ENCODE results near the gene CCDC78. TPM values are rescaled to one million over a fixed set of nuclear protein-coding genes. Genes with fewer than 3 reads are reported as not detected.
"Not testable (repeated sequence)": the region's sequence is repeated elsewhere in the genome, so short reads cannot be mapped to it uniquely, and the experiment has no call there.

Gene CCDC78
- polyA plus RNA-seq, 6 donors from 2014 or later, result 0.41 to 0.95 TPM; not detected in 4

DNA sequence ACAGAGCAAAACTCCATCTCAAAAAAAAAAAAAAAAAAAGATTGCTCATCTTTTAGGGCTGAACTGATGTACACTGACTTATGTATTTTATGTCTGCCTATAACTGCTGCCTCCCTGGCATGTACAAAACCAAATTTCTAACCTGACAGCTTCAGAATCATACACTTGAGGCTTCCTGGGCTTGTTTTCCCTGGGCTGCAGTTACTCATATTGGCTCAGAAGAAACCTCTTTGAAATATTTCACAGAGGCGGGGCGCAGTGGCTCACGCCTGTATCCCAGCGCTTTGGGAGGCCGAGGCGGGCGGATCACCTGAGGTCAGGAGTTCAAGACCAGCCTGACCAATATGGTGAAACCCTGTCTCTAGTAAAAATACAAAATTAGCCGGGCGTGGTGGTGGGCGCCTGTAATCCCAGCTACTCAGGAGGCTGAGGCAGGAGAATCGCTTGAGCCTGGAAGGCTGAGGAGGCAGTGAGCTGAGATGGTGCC, 27.9 kb upstream of the CCDC78 start:
- peaks cover 6 to 18% (median 8%) of the 10 kb centered on the region in 3 donors for H3K27me3 Mint-ChIP-seq
- not testable (repeated sequence) for H3K36me3 Mint-ChIP-seq; ATAC-seq (ENCODE audit: low read depth in 2 of 2); H3K4me1 Mint-ChIP-seq; H3K27ac Mint-ChIP-seq; DNase-seq; H3K4me3 Mint-ChIP-seq; H3K9me3 Mint-ChIP-seq

DNA sequence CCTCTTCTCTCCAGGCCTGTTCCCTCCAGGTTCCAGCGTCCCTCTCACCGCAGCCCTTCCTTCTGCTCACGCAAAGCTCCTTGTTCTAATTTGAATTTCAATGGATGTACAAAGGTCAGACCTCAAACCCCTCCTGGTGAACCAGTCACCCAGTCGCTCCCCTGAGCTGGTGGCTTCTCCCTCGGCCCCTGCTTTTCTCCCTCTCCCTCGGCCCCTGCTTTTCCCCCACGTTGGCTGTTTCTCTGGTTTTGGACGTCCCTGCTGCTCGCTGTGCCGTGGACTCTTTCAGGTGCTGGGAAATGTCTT, 25.7 kb upstream of the CCDC78 start:
- Mint-ChIP-seq H3K27ac (no peak overlapping the region), H3K4me3 (no peak overlapping the region), H3K36me3 (no peaks in the 10 kb centered on the region), H3K4me1 (peaks cover 0 to 4% (median 3%) of the 10 kb centered on the region in 3 donors), H3K27me3 (peaks cover 0 to 12% (median 0%) of the 10 kb centered on the region in 3 donors), H3K9me3 (peaks cover 0 to 3% (median 0%) of the 10 kb centered on the region in 7 donors)
- ATAC-seq (ENCODE audit: low read depth in 2 of 2) (no peak), DNase-seq (no peak)

DNA sequence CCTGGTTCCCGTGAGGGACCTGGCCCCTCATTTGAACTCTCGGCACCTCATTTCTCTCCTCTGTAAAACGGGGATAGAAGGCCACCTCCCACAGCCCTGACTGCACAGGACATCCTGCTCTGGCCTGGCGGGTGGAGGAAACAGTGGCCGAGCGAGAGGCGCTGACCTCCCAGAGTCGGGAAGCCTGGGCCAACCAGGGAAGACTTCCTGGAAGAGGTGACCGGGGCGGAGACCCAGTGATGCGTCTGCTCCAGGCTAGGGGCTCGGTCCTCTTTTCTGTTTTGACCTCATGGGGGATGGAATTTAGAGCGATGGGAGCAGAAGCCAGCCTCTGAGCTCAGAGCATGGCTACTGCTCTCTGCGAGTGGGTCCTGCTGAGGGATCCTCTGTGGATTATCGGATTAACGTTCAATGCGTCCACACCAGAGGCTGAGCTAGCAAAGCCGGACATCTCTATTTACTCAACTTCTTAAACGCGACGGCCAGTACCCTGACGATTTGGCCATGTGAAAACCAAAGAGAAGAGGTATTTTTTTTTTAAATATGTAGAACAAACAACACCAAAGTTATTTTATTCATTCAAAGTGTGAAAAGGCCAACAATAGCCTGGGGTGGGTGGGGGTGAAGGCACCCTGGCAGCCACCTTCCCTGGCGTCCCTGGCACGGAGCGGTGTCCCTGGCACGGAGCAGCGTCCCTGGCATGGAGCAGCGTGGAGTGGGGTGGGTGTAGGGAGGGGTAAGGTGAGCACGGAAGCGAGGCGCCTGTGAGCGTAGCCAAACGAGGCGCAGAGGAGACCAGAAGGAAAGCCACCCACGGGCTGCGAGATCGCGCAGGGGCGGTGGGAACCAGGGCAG, 25.1 kb upstream of the CCDC78 start:
- H3K27ac Mint-ChIP-seq, result peak overlapping the region in 1 of 6 donors; percentile 85

DNA sequence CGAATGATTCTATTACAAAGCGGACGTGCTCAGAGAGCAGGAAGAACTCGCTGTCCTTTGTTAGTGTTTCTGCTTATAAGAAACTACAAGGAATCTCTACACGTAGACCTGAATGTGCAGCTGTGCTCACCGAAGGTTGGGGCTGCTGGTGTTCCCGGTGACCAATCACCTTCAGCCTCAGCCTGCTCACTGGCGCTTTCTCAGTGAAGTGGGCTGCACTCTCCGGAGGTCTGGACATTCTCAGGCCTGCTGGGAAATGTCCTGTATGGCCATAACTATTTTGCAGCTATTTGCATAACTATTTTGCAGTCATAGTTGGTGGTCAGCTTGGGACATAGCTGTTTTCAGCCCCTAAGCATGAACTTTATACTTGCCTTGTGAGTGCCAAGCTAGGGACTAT, 24.2 kb upstream of the CCDC78 start:
- no peaks in the 10 kb centered on the region for H3K9me3 Mint-ChIP-seq
- H3K4me1 Mint-ChIP-seq, result peaks cover 0 to 4% (median 0%) of the 10 kb centered on the region in 3 donors
- no peak overlapping the region for H3K4me3 Mint-ChIP-seq
- no peaks in the 10 kb centered on the region for H3K36me3 Mint-ChIP-seq
- no peak overlapping the region for H3K27ac Mint-ChIP-seq
- DNase-seq (no peak), ATAC-seq (ENCODE audit: low read depth in 2 of 2) (no peak)
- peaks cover 0 to 4% (median 0%) of the 10 kb centered on the region in 3 donors for H3K27me3 Mint-ChIP-seq

More for the DNA sequence above, 25.1 kb upstream of the CCDC78 start:
- Mint-ChIP-seq H3K9me3 (peaks cover 0 to 1% (median 0%) of the 10 kb centered on the region in 7 donors), H3K4me3 (no peak overlapping the region), H3K27me3 (peaks cover 0 to 7% (median 0%) of the 10 kb centered on the region in 3 donors), H3K36me3 (no peaks in the 10 kb centered on the region), H3K4me1 (peaks cover 0 to 4% (median 3%) of the 10 kb centered on the region in 3 donors)
- no peak for DNase-seq
- ATAC-seq (ENCODE audit: low read depth in 2 of 2), result no peak

DNA sequence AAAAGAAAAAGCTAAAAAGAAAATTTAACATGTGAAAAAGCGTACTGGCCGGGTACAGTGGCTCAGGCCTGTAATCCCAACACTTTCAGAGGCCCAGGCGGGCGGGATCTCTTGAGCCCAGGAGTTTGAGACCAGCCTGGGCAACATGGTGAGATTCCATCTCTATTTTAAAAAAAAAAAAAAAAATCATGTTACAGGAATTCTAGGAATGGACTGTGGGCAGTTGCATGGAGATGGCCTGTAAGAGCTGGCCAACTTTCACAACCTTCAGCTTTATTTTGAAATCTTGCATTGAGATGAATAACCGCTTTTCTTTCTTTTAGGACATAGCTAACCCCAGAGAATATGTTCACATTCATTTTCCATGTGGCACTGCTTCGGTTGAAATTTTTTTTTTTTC, 22.8 kb upstream of the CCDC78 start:
- H3K27me3 Mint-ChIP-seq, result peaks cover 0 to 4% (median 0%) of the 10 kb centered on the region in 3 donors
- no peak for DNase-seq
- no peaks in the 10 kb centered on the region for H3K36me3 Mint-ChIP-seq
- no peaks in the 10 kb centered on the region for H3K4me1 Mint-ChIP-seq
- H3K4me3 Mint-ChIP-seq, result no peak overlapping the region
- H3K27ac Mint-ChIP-seq, result no peak overlapping the region
- no peaks in the 10 kb centered on the region for H3K9me3 Mint-ChIP-seq
- no peak for ATAC-seq (ENCODE audit: low read depth in 2 of 2)

DNA sequence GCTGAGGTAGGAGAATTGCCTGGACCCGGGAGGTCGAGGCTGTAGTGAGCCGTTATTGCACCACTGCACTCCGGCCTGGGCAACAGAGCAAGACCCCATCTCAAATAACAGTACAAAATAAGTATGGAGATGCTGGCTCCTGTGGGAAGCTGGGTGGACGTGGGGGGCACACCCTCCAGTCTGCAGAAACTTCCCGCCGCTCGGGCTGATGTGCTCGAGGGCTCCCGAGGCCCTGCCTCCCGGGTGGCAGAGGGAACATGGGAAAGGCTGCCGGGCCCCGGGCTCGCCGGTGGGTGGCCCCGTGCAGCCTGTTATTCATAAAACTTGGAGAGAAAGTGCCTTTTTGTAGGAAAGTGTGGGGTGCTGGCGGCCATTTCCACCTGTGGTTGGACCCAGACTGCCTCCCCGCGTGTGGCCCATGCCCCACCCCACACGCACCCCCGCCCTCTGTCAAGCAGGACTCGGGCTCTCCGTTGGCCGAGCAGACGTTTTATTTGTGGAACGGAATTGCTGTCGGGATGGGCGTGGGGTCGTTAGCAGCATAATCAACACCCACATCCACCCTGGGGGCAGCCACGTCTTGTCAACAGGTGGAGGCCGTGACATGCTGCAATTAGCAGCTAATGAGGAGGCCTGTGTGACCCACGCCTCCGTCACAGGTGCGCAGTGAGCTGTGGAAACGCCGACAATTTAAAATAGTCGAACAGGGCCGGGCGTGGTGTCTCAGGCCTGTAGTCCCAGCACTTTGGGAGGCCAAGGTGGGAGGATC, 21.9 kb upstream of the CCDC78 start:
- H3K27ac Mint-ChIP-seq, result no peak overlapping the region
- peaks cover 0 to 3% (median 0%) of the 10 kb centered on the region in 3 donors for H3K27me3 Mint-ChIP-seq
- H3K9me3 Mint-ChIP-seq, result no peaks in the 10 kb centered on the region
- ATAC-seq (ENCODE audit: low read depth in 2 of 2) (no peak), DNase-seq (no peak)
- H3K4me3 Mint-ChIP-seq, result no peak overlapping the region
- no peaks in the 10 kb centered on the region for H3K36me3 Mint-ChIP-seq
- H3K4me1 Mint-ChIP-seq, result no peaks in the 10 kb centered on the region

DNA sequence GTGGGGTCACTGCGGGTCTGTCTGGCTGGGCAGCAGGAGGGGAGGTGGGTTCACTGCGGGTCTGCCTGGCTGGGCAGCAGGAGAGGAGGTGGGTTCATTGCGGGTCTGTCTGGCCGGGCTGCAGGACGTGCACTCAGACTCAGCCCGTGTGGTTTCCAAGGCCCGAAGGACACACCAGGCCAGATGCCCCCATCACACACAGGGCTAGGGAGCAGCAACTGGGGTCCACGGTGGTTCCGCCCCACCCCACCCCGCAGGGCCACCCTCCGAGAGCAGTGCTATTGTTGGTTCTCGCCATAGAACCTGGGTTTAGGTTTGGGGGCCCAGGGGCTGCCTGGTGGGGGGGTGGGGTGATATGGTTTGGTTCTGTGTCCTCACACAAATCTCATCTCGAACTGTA, 20.4 kb upstream of the CCDC78 start:
- no peak overlapping the region for H3K27ac Mint-ChIP-seq
- no peak for DNase-seq
- no peaks in the 10 kb centered on the region for H3K36me3 Mint-ChIP-seq
- H3K27me3 Mint-ChIP-seq, result no peaks in the 10 kb centered on the region
- no peak for ATAC-seq (ENCODE audit: low read depth in 2 of 2)
- H3K4me3 Mint-ChIP-seq, result peak overlapping the region in 1 of 8 donors; percentile 15
- no peaks in the 10 kb centered on the region for H3K9me3 Mint-ChIP-seq
- peaks cover 0 to 3% (median 0%) of the 10 kb centered on the region in 3 donors for H3K4me1 Mint-ChIP-seq

DNA sequence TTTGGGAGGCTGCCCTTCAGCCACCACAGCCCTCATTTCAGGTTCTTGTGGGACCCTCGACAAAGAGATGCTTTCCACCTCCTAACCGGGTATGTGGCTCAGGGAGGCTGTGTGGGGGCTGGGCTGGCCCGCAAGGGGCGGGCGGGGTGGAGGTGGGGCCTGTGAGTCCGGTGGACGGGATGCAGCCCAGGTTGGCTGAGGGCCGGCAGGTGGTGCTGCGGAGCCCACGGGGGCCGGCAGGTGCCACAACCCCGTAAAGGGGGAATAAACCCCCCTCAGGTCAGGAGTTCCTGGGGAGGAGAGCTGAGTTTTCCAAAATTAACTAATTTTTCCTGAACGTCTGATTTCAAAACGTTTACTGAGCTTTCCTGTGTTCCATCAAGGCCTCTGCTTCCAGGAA, 19.5 kb upstream of the CCDC78 start:
- Mint-ChIP-seq H3K9me3 (no peaks in the 10 kb centered on the region), H3K27ac (no peak overlapping the region), H3K4me1 (peaks cover 0 to 3% (median 0%) of the 10 kb centered on the region in 3 donors), H3K27me3 (no peaks in the 10 kb centered on the region), H3K4me3 (no peak overlapping the region), H3K36me3 (no peaks in the 10 kb centered on the region)
- DNase-seq (no peak), ATAC-seq (ENCODE audit: low read depth in 2 of 2) (no peak)

DNA sequence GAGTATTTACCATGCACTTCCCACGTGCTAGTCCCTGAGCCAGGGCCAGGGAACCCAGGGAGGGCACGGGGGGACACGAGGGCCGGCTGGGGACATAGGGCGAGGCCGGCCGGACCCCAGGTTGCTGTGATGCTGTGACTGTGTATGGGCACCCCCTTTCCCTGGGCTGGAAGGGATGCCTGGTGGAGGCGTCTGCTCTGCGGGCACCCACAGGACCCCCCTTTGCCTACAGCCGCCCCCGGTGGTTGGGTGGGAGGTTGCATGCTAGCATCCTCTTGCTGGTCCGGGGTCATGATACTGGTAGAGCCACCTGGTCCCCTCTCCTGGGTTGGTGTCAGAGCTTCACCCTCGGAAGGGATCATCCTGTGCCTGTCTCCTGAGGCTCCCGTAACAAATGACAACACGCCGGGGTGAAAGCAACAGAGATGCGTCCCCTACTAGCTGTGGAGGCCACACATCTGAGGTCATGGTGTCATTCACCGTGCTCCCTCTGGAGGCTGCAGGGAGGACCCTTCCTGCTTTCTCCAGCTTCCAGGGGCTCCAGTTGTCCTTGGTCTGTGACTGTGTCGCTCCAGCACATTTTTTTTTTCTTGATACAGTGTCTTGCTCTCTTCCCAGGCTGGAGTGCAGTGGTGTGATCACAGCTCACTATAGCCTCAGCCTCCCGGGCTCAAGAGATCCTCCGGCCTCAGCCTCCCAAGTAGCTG, 17.7 kb upstream of the CCDC78 start:
- Mint-ChIP-seq H3K4me1 (peaks cover 4 to 11% (median 6%) of the 10 kb centered on the region in 3 donors), H3K9me3 (no peaks in the 10 kb centered on the region), H3K27ac (no peak overlapping the region), H3K4me3 (peak overlapping the region in 1 of 8 donors; percentile 40), H3K36me3 (no peaks in the 10 kb centered on the region), H3K27me3 (no peaks in the 10 kb centered on the region)
- ATAC-seq (ENCODE audit: low read depth in 2 of 2) (no peak), DNase-seq (no peak)

DNA sequence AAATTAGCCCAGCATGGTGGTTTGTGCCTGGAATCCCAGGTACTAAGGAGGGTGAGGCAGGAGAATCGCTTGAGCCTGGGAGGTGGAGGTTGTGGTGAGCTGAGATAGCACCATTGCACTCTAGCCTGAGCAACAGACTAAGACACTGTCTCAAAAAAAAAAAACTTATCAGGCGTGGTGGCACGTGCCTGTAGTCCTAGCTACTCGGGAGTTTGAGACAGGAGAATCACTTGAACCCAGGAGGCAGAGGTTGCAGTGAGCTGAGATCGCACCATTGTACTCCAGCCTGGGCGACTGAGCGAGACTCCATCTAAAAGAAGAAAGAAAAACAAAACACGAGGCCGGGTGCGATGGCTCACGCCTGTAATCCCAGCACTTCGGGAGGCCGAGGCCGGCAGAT, 16.7 kb upstream of the CCDC78 start:
- not testable (repeated sequence) for H3K27me3 Mint-ChIP-seq; DNase-seq; H3K9me3 Mint-ChIP-seq; ATAC-seq (ENCODE audit: low read depth in 2 of 2); H3K36me3 Mint-ChIP-seq; H3K27ac Mint-ChIP-seq
- Mint-ChIP-seq H3K4me1 (peaks cover 7 to 16% (median 10%) of the 10 kb centered on the region in 3 donors), H3K4me3 (peak overlapping the region in 1 of 8 donors; percentile 29)

DNA sequence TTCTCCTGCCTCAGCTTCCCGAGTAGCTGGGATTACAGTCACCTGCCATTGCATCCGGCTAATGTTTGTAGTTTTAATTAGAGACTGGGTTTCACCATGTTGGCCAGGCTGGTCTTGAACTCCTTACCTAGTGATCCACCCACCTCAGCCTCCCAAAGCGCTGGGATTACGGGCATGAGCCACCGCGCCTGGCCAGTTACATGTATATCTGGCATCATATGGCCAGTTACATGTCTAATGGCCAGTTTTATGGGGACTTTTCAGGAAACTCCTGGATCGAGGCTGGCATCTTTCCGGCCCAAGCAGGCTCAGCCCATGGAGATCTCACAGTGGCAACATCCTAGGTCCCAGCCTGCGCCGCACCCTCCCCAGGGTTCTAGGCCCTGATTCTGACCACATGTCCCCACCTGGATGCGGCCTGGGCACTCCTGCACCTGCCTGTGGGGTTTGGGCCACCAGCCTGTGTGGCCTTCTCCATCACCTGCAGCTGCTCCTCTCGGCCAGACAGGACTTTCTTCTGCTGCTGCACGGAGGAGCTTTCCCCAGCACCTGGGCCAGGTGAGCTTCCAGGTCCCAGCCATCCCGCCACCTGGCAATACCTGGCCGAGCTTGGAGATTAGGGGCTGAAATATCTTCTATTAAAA, 15.9 kb upstream of the CCDC78 start:
- ATAC-seq (ENCODE audit: low read depth in 2 of 2) (no peak), DNase-seq (no peak)
- peaks cover 12 to 21% (median 12%) of the 10 kb centered on the region in 3 donors for H3K4me1 Mint-ChIP-seq
- peak overlapping the region in 2 of 6 donors; percentile 51 to 56 for H3K27ac Mint-ChIP-seq
- H3K27me3 Mint-ChIP-seq, result no peaks in the 10 kb centered on the region
- H3K4me3 Mint-ChIP-seq, result peak overlapping the region; percentile 52 to 88 (median 80)
- no peaks in the 10 kb centered on the region for H3K36me3 Mint-ChIP-seq
- H3K9me3 Mint-ChIP-seq, result no peaks in the 10 kb centered on the region

DNA sequence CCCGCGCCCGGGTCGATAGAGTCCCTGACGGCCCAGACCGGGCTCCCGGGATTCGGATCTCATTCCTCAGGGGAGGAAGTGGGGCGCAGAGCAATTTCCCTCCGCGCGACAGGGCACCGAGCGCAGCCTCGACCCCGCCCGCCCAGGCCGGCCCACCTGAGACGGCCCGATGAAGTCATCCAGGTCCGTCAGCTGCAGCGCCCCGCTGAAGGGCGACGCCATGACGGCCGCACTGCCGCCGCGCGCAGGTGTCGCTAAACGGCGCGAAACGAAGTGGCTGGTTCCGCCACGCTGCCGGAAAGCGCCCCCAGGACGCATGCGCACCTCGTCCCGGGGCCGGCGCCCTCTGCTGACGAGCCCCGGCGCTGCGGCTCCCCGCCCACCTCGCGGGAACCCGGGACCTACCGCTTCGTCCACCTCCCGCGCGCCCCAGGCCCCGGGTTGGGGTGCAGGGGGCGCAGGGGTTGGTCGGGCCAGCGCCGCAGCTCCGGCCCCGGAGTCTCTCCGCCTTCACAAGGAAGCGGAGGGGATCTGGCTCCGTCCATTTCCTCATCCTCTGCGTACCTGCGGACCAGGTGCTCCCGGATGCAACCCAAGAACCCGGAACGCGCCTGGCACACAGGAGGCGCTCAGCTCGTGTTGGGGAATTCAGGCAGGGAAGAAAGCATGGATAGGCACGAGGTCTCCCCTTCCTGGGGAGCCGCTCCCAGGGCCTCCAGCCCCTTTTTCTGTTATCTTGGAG, 14.7 kb upstream of the CCDC78 start, which contains the start of gene CIAO3:
Gene CIAO3 (minus strand): TSS at position 234 of the 742 bp plus-strand sequence. CDS start 12 bp downstream, at position 222.
- ATAC-seq (ENCODE audit: low read depth in 2 of 2), result peak; percentile 89 to 90
- Mint-ChIP-seq H3K4me1 (peaks cover 12 to 21% (median 12%) of the 10 kb centered on the region in 3 donors), H3K27me3 (no peaks in the 10 kb centered on the region), H3K27ac (peak within 1 kb of the TSS in 5 of 6 donors; percentile 54 to 93 (median 76)), H3K36me3 (no peaks in the 10 kb centered on the region), H3K9me3 (no peaks in the 10 kb centered on the region), H3K4me3 (peak within 1 kb of the TSS; percentile 72 to 91 (median 86))
- DNase-seq, result peak; percentile 93

Data from naive B cell (primary cell).